ENCODE data around the gene KCNK6. TPM values are rescaled to one million over a fixed set of nuclear protein-coding genes. Genes with fewer than 3 reads are reported as not detected.

Gene KCNK6
- total RNA-seq, 6 experiments from 2014 or later = 1.1 to 3.1 (median 2.2) TPM

- no peak for TF ChIP-seq POLR2A (IDR thresholded peaks at IDR 0.05)
- TF ChIP-seq, protein P1, sequence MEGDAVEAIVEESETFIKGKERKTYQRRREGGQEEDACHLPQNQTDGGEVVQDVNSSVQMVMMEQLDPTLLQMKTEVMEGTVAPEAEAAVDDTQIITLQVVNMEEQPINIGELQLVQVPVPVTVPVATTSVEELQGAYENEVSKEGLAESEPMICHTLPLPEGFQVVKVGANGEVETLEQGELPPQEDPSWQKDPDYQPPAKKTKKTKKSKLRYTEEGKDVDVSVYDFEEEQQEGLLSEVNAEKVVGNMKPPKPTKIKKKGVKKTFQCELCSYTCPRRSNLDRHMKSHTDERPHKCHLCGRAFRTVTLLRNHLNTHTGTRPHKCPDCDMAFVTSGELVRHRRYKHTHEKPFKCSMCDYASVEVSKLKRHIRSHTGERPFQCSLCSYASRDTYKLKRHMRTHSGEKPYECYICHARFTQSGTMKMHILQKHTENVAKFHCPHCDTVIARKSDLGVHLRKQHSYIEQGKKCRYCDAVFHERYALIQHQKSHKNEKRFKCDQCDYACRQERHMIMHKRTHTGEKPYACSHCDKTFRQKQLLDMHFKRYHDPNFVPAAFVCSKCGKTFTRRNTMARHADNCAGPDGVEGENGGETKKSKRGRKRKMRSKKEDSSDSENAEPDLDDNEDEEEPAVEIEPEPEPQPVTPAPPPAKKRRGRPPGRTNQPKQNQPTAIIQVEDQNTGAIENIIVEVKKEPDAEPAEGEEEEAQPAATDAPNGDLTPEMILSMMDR (IDR thresholded peaks at IDR 0.05) = no peak
- intact Hi-C loops (cut with DNase I) = no loop called here
- no peak for DNase-seq
- no peak overlapping the region for H3K27ac ChIP-seq
- ATAC-seq = no peak
- H3K36me3 ChIP-seq = no peaks in the 10 kb centered on the region
- H3K4me3 ChIP-seq = no peak overlapping the region
- H3K4me1 ChIP-seq = no peaks in the 10 kb centered on the region
- no CpG with 5 or more reads among the region's 13 CpGs for WGBS (ENCODE audit: insufficient coverage, low coverage, low lambda C conversion rate, missing lambda C conversion rate)
- H3K27me3 ChIP-seq = no peaks in the 10 kb centered on the region
- H3K9me3 ChIP-seq = no peaks in the 10 kb centered on the region
Measured at GRCh38 chr19:38290631-38291147, 29.0 kb upstream of the KCNK6 start.

- intact Hi-C loops (cut with DNase I) = no loop called here
- Histone ChIP-seq H3K4me1 (no peaks in the 10 kb centered on the region), H3K27ac (no peak overlapping the region), H3K36me3 (no peaks in the 10 kb centered on the region), H3K4me3 (no peak overlapping the region), H3K9me3 (no peaks in the 10 kb centered on the region), H3K27me3 (no peaks in the 10 kb centered on the region)
- 74% methylated on average over 13 of the region's 15 CpGs for WGBS (ENCODE audit: insufficient coverage, low coverage, low lambda C conversion rate, missing lambda C conversion rate)
- ATAC-seq (no peak), DNase-seq (no peak)
- TF ChIP-seq, protein P1 (IDR thresholded peaks at IDR 0.05) = no peak
- TF ChIP-seq POLR2A (IDR thresholded peaks at IDR 0.05) = no peak
Measured at GRCh38 chr19:38291855-38292254, 27.8 kb upstream of the KCNK6 start.

- Histone ChIP-seq H3K27me3 (no peaks in the 10 kb centered on the region), H3K4me3 (no peak overlapping the region), H3K36me3 (no peaks in the 10 kb centered on the region), H3K27ac (no peak overlapping the region), H3K9me3 (no peaks in the 10 kb centered on the region), H3K4me1 (no peaks in the 10 kb centered on the region)
- intact Hi-C loops (cut with DNase I) = no loop called here
- DNase-seq (no peak), ATAC-seq (no peak)
- no peak for TF ChIP-seq POLR2A (IDR thresholded peaks at IDR 0.05)
- TF ChIP-seq, protein P1 (IDR thresholded peaks at IDR 0.05) = no peak
- no CpG with 5 or more reads among the region's 9 CpGs for WGBS (ENCODE audit: insufficient coverage, low coverage, low lambda C conversion rate, missing lambda C conversion rate)
Measured at GRCh38 chr19:38293281-38293680, 26.4 kb upstream of the KCNK6 start.

DNA sequence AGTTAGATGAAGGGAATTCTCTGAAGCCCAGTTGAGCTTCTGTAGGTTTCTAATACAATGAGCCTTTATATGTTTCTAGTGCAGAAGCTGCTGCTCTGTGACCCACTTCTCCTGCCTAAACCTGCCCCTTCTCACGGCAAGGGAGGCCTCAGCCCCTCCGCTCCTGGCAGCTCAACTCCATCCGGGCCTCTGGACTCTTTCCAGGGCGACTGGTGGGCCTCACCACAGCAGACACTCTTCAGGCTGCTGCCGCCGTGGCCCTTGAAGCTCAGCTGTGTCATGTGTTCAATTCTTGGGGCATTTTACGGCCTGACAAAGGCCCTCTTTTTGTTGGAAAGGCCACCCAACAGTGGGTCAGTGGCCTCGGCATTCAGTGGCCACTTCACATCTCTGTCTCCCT is 25.6 kb upstream of the KCNK6 start:
- 91% methylated on average over 5 of the region's 8 CpGs for WGBS (ENCODE audit: insufficient coverage, low coverage, low lambda C conversion rate, missing lambda C conversion rate)
- Histone ChIP-seq H3K36me3 (no peaks in the 10 kb centered on the region), H3K27me3 (no peaks in the 10 kb centered on the region), H3K27ac (no peak overlapping the region), H3K4me1 (no peaks in the 10 kb centered on the region), H3K9me3 (no peaks in the 10 kb centered on the region), H3K4me3 (no peak overlapping the region)
- TF ChIP-seq, protein P1 (IDR thresholded peaks at IDR 0.05) = no peak
- DNase-seq (no peak), ATAC-seq (no peak)
- intact Hi-C loops (cut with DNase I) = no loop called here
